HL-60/S4 treated with phorbol 12-myristate 13-acetate at 8.2 ng/mL for 4 days and 3 days (cell line): ENCODE measurements around the gene AMOTL1.
"Not testable (repeated sequence)": the region's sequence is repeated elsewhere in the genome, so short reads cannot be mapped to it uniquely, and the experiment has no call there.

Experiments
- in situ Hi-C: fragments of 300-500 bp; cut with MboI; formaldehyde crosslinking; loops from 2 replicates; pipeline ENCODE4 v1.15.0; 2022; ENCODE audit warnings: low sequenced_read_pairs

The AMOTL1 gene

DNA sequence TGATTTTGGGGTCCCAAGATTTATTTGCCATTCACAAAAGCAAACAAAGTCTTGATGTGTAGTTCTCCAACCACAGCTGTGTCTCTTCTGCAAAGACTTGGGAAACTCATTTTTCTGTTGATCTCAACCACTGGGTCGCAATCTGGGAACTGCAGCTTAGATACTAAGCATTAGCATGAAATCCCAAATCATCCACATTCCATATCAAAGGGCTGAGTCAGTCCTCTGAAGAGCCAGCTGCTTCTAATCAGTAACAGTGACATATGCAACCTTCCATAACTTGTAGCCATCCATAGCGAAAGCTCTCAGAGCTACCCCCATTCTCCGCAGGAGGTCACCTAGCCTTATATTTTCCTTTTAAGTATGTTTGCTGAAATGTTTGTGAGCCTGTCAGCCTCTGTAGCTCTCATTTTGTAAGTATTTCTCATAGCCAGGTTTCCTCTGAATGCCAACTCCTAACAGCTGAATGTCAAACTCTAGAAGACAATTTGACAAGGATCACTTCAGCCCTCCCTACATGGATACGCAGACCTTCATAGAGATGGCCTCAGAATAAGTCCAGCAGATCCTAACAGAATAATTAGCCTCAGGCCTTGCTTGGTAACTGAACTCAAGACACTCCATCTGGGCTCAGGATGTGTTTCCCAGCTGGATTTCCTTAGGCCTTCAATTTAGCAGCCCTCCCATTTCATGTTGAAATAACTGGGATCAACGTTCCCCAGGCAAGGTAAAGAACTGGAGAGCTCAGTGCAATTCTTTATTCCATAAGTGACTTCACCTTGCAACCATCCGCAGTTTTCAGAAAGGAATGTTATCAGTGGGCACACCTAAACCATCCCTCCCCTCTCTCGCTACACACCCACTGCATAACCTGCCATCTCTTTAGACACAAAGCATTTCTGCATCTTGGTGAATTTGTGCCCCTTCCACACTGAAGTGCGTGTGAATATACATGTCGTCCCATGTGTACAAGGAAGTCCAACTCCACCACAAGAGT, 44.9 kb downstream of the AMOTL1 start:
- in situ Hi-C loops: not testable (repeated sequence)

DNA sequence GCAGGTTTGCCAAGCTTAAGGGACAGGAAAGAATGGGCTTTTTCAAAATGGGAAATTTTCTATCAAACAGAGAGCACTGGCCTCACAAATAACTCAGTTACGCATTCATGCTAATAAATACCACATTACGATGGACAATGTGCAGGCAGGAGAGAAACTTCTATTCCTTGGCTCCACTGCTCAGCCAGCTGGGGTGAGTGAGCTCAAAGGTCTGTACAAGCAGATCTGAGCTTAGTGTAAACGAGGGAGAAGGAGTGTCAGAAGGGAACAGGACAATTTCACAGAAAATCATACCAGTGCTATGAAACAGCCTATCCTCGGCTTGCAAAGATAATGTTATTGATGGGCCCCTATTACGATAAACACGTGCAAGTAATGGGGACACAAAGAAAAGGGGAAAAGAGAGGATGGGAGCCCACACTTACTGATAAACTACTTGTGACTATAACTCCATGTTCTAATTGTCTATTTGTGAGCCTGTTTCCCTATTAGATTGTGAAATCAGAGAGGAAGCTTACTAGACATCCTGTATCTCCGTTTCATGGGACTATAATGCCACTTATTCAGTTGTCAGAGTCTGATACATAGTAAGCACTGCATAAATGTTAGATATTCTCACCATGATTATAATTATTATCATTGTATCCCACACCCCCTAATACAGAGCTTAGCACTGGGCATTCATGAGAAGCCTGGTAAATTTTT, 46.3 kb downstream of the AMOTL1 start:
- in situ Hi-C loops: no loop called here

DNA sequence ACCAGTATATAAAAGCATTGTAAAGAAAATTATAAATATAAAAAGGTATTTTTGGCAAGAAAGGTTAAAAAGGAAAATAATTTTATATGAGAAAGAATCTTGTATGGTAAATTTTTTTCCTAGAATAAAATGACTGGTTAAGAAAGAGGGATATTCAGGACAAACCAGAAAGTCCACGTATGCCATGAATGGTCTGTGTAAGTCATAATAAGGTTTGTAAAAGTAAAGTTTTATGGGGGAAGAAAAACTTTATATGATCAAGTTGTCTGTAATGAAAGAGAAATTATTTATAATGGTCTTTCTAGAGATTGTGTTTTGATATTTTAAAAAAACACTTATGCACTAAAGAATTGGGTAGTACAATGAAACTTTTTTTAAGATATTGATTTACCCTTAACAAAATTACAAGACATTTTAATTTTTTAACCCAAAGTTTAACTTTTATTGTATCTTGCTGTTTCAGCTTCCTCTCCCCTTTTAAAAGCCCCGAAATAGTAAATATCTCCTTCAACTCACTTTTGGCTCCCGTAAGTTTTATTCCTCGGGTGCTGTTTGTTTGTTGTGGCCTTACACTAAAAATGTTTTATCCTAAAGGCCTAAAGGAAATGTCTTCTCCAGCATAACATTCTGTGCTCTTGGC, 47.7 kb downstream of the AMOTL1 start:
- in situ Hi-C loops: no loop called here

- in situ Hi-C loops: no loop called here
These were observed 52.3 kb downstream of the AMOTL1 start for GRCh38 chr11:94820480-94820879.

- in situ Hi-C loops: no loop called here
These were observed 53.3 kb downstream of the AMOTL1 start for GRCh38 chr11:94821439-94821838.

GRCh38 chr11:94822080-94822479, 53.9 kb downstream of the AMOTL1 start:
- in situ Hi-C loops: no loop called here

- in situ Hi-C loops: no loop called here
These were observed 55.1 kb downstream of the AMOTL1 start for GRCh38 chr11:94823102-94823732.

DNA sequence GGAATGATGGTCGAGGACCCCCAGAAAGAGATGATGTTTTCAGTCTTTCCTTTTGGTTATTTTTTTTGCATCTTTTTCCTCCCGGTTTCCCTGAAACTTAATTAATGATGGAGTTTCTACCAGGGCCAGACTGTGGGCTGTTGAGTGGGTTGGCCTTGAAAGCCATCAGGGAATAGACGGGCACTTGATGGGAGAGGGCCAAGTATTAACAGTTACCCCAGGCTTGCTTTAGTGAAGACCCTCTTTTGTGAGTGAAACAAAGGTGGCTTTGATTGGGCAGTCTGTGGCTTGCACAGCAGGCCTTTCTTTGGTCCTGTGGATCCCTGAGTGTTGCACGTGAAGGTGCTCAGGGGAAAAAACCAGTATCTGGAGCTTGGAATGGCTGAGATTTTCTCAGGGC, 56.9 kb downstream of the AMOTL1 start:
- in situ Hi-C loops: no loop called here

DNA sequence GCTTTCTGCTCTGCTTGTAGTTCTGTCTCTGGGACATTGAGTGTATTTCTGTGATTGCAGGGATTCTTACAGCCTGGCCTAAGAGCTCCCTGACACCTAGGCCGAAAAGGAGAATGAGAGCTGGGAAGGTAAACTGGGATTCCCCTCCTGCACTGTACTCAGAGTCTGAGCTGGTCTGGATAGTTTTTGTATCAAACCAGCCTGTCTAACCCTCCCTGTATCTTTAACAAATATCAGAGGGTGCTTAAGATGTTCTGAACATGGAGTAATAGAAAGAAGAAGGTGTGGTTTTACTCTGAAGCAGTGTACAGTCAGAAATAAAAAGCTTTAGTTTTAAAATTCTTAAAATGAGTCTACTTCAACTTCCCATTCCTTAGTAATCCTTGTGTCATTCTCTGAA, 57.3 kb downstream of the AMOTL1 start:
- in situ Hi-C loops: no loop called here

GRCh38 chr11:94826415-94826814, 58.3 kb downstream of the AMOTL1 start:
- in situ Hi-C loops: no loop called here

DNA sequence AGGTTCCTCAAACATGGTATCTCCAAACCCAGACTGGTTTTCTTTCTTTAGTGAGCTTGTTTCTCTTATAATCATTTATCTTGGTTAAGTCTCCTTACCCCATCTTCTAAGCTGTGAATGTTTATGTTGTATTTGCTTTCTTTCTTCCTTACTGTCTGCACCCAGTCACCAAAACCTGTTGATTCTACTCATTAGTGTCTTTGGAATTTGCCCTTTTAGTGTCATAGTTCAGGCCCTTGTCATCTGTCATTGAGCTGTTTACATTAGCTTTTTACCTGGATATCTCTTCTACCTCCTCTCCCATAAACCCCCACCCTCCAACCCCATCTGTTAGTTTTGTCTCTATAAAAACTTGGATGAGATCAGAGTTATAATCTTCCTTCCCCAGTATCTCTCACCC, 59.9 kb downstream of the AMOTL1 start:
- in situ Hi-C loops: no loop called here

DNA sequence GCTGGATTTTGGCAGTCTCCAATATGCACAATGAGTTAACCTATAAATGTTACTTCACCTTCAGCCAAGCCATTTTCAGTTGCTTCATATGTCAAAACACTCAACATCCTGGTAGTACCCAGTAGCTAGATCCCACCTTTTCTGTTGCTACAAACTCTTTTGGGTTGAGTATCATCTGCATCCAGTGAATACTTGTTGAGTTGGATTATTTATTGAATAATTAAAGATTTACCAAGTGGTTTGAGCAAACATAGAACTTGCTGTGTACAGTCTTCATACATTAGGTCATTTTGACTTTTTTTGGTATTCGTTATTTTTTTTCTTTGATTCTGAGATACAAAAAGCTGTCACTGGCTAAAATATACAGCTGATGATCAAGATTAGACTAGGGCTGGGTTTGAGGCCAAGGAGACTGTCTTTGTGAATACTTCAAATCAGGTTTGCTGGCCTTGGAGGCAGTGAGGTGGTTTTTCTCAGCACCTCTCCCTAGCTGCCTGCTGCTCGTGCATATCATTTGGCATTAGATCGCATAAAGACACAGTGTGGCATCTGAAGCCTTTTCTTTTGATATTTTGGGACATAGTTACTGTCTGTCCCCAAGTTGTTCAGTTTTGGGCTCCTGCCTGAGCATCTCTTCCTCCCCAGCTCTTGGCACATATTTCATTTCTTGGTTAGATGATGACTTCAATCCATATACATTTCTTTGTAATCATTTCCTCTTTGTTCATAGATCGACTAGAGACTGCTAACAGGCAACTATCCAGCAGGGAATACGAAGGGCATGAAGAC, 62.8 kb downstream of the AMOTL1 start:
- in situ Hi-C loops: no loop called here

DNA sequence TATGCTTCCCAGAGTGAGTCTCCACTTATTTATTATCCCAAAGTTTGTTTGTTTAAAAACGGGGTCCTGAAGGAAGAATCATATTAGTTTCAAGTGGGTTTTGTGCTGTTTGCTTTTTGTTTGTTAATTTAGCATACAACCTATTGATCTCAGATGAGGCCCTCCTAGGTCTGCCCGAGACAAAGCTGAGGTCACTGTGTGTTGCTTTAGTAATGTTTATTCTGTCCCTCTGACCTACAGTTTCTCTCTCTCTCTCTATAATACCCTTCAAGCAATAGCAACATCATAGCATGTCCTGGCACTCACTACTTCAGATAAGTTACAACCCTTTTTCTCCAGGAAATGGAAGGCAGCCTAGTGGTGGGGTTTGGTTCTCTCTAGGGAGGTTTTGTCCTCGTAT, 63.4 kb downstream of the AMOTL1 start:
- in situ Hi-C loops: no loop called here

DNA sequence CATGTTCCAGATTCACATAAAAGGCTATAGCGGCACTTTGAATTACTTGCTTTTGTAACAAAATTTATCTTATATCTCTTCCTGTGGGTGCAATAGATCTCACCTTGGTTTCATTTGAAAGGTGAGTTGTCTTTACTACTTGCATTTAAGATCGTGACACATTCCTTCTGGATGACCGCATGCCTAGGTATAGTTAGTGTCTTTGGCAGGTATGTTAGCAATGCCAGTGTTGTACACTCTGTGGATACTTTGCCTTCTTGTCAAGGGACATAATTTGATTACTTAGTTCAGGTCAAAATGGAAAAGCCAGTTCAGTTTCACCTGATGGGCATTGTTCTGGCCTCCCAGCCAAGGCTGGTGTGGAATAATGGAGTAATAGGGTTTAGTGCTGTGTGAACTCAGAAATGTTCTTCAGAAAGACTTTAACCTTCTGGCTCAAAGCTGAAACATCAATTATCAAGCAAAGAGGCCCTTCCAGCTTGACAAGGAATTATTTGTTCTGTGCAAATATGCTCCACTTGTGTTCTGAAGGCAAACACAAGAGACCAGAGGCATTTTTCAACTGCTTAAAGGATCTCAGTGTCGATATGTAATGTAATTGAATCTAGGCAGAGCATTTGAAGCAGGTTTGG, 64.6 kb downstream of the AMOTL1 start:
- in situ Hi-C loops: no loop called here

GRCh38 chr11:94834911-94835593, 66.9 kb downstream of the AMOTL1 start:
- in situ Hi-C loops: no loop called here

GRCh38 chr11:94835594-94835927, 67.4 kb downstream of the AMOTL1 start:
- in situ Hi-C loops: no loop called here

DNA sequence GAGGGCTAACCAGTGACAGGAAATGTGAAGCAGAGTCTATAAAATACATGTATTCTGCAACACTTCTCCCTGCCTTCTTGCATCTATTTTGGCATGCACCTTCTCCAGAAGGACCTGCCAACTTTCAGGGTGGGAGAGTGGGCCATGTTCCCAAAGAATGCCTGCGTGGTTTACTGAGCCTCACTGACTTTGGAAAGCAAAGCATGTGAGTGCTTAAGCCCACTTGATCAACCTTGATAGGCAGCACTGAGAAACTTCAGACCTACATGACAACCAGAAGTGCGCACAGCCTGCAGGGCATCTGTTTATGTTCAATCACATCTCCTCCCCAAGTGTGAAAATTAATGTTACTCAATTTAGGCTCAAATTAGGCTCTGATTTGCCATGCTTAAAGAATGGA, 69.2 kb downstream of the AMOTL1 start:
- in situ Hi-C loops: no loop called here

GRCh38 chr11:94838027-94838731, 70.0 kb downstream of the AMOTL1 start:
- in situ Hi-C loops: no loop called here

- in situ Hi-C loops: no loop called here
These were observed 72.1 kb downstream of the AMOTL1 start for GRCh38 chr11:94840209-94840608.
